HK-2 (cell line): ENCODE results near the gene CRIP2.

Experiments
- DNase-seq: peaks from one replicate; pipeline ENCODE4 v3.0.0-alpha.2; 2018; ENCODE audit not compliant: unreplicated experiment

The CRIP2 gene

GRCh38 chr14:105474483-105475268 lies at the start of gene CRIP2:
CRIP2 (plus strand) TSS chr14:105474821; CDS start chr14:105474863, 42 bp downstream.
- DNase-seq: peak; percentile 48

DNA sequence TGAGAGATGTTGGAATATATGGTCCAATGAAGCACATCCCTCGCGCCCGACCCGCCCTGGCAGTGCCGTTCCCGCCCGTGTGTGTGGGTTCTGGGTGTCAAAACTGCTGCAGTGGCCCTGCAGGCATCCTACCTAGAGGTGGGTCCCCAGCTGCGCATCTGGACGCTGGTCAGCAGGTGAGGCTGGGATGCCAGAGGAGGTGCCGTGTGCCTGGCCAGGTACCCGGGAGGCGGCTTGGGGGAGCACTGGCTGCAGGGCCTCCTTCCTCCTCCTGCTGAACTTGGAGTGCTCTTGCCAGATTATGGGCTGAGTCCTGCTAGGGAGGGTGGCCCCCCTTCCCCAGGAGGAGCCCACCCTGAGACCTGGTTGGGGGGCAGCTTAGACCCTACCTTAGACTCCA lies 49.8 kb upstream of the CRIP2 start:
- no peak for DNase-seq

DNA sequence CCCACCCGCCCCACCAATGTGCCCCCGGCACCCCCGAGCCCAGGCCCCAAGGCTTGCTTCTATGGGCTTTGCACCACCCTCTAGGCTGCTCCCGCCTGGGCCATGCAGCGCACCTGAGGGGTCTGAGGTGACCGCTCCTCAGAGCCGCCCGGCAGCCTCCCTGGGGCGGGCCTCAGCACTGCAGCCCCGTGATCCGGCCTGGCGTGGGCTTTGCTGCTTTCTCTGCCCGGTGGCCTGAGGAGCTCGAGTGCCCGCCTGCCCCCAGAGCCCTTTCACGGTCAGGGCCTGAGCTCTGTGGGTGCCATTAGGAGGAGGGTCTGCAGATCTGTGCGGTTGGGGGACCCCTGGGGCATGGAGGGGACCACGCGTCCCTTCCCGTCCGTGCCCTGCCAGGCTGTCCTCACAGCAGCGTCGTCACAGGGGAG lies 48.8 kb upstream of the CRIP2 start:
- DNase-seq: no peak

- DNase-seq: no peak
These were observed 48.0 kb upstream of the CRIP2 start for GRCh38 chr14:105426416-105427130.

- no peak for DNase-seq
These were observed 47.2 kb upstream of the CRIP2 start for GRCh38 chr14:105427412-105427811.

GRCh38 chr14:105427936-105428485 lies 46.6 kb upstream of the CRIP2 start:
- DNase-seq: no peak

DNA sequence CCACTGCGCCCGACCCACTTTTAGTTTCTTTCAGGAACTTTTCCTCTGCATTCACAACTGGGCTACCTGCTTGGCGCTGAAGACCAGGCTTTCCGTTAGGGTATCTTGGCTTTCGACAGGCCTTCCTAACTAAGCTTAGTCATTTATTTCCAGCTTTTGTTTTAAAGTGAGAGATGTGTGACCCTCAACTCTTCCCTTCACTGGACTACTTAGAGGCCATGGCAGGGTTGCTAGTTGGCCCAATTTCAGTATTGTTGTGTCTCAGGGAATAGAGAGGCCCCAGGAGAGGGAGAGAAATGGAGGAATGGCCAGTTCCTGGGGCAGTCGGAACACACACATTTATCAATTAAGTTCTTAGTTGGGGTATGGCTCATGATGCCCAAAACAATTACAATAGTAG lies 44.6 kb upstream of the CRIP2 start:
- no peak for DNase-seq

GRCh38 chr14:105430565-105430964 lies 44.1 kb upstream of the CRIP2 start:
- no peak for DNase-seq

DNA sequence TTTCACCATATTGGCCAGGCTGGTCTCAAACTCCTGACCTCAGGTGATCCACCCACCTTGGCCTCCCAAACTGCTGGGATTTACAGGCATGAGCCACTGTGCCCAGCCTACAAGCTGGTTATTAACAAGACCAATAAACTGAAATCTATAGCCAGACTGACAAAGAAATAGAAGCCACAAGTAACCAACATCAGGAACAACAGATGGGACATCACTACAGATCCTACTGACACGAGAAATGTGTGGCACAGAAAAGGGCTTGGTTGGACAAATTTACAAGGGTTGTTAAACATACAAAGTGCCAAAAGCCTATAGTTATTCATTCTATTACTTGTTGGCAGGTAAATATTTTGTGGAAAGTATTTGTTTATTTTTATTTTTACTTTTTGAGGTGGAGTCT lies 43.4 kb upstream of the CRIP2 start:
- no peak for DNase-seq

DNA sequence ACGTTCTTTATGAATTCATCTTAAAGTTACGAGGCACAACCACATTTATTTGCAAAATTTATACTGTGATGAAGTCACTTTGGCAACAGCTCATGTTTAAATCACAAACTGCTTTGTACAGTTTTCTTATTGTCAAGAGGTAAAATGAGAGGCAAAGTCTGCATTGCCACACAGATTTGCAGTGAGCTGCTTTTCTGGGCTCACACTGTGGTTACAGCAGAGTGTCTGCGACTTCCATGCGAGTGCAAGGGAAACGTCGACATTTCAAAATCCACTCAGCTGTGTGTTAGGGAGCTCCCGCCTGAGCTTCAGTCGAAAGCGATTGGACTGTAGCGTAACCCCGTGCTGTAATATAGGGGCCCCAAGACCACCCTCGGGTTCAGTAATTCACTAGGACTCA lies 42.0 kb upstream of the CRIP2 start:
- DNase-seq: no peak

GRCh38 chr14:105433161-105433605 lies 41.4 kb upstream of the CRIP2 start:
- DNase-seq: no peak

GRCh38 chr14:105436402-105436801 lies 38.2 kb upstream of the CRIP2 start:
- DNase-seq: no peak

DNA sequence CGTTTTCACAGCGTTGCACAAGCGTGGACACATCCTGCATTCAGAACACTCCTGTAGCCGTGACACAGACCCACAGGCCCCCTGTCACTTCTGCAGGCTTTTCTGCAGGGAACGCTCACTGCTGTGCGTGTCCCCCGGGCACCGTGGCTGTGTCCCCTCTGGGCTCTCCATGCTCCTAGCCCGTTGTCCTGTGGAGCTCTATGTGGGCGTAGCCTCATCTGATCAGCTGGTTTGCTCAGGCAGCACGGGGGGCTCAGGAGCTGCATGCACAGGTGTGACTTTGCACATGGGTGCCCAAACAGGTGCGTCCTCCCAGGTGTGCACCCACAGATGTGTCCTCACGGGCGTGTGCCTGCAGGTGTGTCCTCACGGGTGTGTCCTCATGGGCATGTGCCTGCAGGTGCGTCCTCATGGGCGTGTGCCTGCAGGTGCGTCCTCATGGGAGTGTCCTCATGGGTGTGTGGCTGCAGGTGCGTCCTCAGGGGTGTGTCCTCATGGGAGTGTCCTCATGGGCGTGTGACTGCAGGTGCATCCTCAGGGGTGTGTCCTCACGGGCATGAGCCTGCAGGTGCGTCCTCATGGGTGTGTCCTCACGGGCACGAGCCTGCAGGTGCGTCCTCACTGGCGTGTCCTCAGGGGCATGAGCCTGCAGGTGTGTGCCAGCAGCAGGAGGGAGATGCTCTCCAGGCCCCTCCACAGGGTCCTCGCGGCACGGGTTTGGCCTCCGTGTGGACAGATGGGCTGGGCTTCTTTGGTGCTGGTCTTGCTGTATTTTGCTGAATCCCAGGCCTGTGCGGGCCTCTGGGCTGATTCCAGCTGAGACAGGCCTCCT lies 37.5 kb upstream of the CRIP2 start:
- no peak for DNase-seq

DNA sequence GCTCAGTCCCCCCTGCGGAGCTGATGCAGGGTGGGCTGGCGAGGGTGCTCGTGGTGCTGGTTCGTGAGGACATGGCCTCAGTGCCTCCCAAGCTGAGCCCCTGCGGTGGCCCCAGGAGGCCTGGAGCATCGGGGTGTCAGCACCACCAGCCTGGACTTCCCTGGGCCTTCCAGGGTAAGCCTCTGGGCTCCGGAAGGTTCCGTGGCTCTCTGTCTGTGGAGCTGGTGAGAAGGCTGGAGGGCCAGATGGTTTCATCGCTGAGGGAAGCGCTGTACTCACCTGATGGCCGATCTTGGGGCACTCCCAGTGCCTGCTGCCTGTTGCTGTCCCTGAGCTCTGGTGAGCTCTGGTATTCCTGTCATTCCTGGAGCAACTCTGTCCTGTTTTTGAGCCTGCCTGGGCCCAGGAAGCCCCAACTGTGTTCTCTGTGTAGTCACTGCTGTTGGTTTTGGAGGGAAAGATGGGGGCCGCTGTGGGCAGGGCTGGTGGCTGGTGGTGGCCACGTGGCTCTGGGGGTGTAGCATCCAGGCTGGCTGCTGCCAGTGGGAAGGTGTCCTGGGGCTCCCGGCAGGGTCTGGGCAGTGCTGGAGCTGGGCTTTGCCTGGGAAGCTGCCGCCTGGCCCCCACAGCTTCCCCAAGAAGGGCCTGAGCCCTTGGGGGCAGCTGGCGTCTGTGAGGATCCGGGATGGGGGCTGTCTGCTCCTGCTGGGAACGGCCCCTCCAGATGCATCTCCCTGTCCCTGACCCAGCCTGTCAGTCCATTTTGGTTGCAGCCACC lies 36.7 kb upstream of the CRIP2 start:
- no peak for DNase-seq

GRCh38 chr14:105439179-105439578 lies 35.4 kb upstream of the CRIP2 start:
- DNase-seq: no peak

GRCh38 chr14:105439710-105440553 lies 34.7 kb upstream of the CRIP2 start:
- no peak for DNase-seq

- no peak for DNase-seq
These were observed 34.1 kb upstream of the CRIP2 start for GRCh38 chr14:105440554-105440900.

GRCh38 chr14:105440992-105441391 lies 33.6 kb upstream of the CRIP2 start:
- no peak for DNase-seq

DNA sequence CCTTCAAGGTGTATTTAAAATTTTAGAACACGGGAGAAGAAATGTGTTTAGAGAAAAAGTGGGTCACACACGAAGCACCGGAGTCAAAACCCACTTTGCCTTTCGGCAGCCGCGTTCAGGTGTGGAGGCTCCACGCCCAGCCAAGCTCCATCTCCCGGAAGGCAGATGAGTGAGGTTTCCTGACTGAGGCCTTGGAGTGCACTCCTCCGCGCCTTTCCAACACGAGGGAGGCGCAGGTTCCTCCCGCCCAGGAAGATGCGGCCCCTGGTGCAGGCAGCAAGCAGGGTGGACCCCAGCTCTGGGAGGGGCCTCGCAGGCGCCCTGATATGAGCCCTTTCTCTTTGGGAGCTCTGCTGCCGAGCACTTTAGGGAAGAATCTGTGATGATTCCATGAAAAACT lies 32.5 kb upstream of the CRIP2 start:
- no peak for DNase-seq

- no peak for DNase-seq
These were observed 31.8 kb upstream of the CRIP2 start for GRCh38 chr14:105442834-105443233.
